GM18499 (cell line): Measurements from ENCODE around the gene TRPM8.
"Not testable (repeated sequence)": the region's sequence is repeated elsewhere in the genome, so short reads cannot be mapped to it uniquely, and the experiment has no call there.

ENCODE experiments used
- ATAC-seq: cut with Tn5 transposase; IDR thresholded peaks from one replicate; pipeline ENCODE4 v1.9.1; 2021; ENCODE audit warnings: moderate number of reproducible peaks; ENCODE audit not compliant: insufficient read depth, unreplicated experiment

Gene TRPM8

GRCh38 chr2:233917116-233917515 is at the start of gene TRPM8:
Gene TRPM8 (plus strand): TSS chr2:233917373. CDS start chr2:233926538, 9,165 bp downstream.
- no peak for ATAC-seq

DNA sequence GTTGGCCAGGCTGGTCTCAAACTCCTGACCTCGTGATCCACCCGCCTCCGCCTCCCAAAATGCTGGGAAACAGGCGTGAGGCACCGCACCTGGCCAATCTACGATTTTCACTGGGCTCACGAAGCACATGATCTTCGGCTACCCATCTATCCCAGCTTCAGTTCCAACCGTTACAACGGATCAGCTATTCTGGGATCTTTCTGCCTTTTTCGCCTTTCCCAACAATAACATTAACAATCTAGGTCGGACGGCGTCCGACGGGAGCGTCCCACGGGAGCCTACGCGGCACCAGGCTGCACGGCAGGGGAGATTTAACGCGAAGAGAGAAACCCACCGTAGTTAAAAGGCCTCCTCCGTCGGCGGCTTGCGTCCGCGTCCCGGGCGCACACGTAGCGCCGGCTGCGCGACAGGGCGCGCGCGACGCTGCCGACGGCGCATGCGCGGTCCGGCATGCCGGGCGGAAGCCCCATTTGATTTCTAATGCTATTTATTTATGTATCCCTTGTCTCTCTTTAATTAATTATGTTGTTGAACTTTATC is 49.1 kb upstream of the TRPM8 start, which contains the start of gene MSL3B:
Gene MSL3B, minus strand, starts transcription at position 394 of the 540 bp plus-strand sequence.
- no peak for ATAC-seq

DNA sequence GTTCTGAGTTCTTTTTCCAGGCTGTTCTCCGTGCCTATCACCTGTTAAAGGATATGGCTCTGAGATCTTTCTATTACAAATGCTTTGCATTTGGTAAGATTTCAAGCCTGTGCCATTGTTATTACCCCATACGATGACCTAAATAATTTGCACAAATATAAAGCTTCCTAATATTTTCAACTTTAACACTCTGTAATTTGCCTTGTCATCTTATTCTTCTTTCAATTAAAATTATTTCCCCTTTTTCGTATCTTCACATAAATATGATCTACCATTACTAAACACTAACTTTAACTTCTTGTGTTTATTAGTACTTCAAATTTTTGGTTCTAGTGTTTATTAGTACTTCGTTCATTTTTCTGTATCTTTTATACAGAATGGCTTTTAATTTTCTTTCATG is 45.7 kb upstream of the TRPM8 start:
- no peak for ATAC-seq

DNA sequence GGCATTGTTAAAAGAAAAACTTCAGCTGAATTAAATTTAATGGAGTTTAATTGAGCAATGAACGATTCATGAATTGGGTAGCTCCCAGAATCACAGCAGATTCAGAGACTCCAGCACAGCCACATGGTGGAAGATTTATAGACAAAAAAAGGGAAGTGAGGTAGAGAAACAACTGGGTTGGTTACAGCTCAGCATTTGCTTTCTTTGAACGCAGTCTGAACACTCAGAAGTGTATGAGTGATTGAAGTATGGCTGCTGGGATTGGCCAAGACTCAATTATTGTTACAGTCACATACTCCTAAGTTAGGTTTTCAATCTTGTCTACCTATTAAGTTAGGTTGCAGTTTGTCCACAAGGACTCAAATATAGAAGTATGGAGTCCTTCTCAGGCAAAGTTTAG is 45.0 kb upstream of the TRPM8 start:
- not testable (repeated sequence) for ATAC-seq

DNA sequence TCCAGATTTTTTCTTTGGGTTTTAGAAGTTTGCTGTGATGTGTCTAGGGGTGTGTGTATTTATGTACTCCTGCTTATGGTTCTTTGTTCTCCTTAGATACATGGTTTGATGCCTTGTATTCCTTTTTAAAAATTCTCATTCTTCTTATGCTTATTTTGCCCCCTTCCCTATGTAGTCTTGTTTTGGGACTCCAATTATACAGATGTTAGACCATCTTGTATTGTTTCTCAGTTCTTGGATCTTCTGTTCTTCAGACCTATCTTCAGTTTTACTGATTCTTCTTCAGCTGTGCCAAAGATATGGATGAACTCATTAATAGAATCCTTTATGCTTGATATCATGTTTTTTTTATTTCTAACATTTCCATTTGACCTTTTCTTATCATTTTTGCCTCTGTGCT is 34.8 kb upstream of the TRPM8 start:
- ATAC-seq: no peak

DNA sequence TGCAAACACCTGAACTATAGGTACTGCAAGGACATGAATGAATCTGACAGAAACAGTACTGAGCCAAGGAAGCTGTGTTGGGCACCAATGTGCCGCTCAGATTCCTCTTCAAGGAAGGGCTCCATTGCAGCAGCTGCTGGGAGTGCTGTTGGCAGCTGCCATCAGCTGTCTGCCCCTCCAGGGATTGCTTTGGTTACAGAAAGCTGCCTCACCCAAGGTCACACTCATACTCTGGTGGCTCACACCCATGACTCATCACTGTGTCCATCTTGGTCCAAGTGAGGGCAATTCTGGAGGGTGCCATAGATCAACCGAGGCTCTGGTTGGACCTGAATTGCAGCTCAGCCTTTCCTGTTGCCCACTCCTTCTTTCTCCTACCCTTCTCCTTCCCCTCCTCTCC is 24.4 kb upstream of the TRPM8 start:
- ATAC-seq: no peak

DNA sequence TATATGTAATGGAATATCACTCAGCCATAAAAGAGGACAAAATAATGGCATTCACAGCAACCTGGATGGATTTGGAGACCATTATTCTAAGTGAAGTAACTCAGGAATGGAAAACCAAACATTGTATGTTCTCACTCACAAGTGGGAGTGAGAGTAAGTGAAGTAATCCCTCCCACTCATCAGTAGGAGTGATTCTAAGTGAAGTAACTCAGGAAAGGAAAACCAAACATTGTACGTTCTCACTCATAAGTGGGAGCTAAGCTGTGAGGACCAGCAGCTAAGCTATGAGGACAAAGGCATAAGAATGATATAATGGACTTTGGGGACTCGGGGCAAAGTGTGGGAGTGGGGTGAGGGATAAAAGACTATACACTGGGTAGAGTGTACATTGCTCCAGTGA is 20.9 kb upstream of the TRPM8 start:
- ATAC-seq: not testable (repeated sequence)

DNA sequence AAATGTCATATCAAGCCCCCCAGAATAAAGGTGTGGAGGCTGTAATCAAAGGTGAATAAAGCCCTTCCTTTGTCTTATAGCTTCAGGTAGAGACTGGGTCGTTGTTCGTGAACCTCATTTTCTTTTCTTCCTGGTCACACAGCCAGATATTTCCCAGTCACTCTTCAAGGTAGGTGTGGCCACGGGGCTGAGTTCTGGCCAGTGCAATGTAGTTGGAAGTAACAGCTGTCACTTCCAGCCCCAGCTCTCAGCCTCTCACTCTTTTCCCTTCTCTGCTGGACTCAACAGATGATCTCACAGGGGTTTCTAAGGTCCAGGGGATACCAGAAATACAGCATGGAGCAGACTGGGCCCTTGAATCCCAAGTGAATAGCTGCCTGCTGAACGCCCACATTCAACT is 15.8 kb upstream of the TRPM8 start:
- no peak for ATAC-seq

DNA sequence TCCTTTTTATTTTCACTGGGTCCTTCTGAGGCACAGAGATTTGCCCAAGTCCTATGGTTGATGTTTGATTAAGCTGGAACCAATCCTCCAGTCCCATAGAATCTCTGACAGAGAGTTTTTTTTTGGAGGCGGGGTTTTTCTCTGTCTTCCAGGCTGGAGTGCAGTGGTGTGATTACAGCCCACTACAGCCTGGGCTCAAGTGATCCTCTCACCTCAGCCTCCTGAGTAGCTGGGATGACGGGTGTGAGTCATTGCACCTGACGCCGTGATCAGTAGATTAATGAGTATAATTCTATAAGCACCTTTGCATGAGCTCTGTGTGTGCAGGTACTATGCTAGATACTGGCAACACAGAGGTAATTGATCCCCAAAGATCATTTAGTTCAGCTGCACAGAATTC is 15.3 kb upstream of the TRPM8 start:
- ATAC-seq: no peak

GRCh38 chr2:233905945-233906344 is 11.2 kb upstream of the TRPM8 start:
- ATAC-seq: no peak

GRCh38 chr2:233907627-233908026 is 9.5 kb upstream of the TRPM8 start:
- no peak for ATAC-seq

- ATAC-seq: no peak
These were observed 4.3 kb upstream of the TRPM8 start for GRCh38 chr2:233912691-233913423.

DNA sequence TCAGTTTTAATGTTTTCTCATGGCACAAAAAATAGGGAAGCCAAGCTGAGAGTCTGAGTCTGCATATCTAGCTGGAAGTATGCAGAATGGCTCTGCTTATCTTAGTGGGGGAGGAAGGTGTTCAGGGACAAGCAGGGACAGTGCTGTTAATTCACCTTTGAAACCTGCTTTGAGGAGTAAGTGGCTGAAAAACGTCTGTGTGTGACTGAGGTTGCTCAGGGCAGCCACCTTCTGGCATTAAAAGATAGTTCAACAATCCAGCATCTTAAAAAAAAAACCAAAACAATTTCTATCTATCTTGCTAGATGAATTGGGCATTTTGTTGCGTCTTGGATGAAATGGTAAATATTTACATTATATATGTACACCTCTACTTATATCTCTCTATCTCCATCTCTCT is 2.0 kb upstream of the TRPM8 start:
- ATAC-seq: no peak

GRCh38 chr2:233919319-233919718 is 2.1 kb downstream of the TRPM8 start:
- no peak for ATAC-seq

- ATAC-seq: no peak
These were observed 2.8 kb downstream of the TRPM8 start for GRCh38 chr2:233919938-233920337.

DNA sequence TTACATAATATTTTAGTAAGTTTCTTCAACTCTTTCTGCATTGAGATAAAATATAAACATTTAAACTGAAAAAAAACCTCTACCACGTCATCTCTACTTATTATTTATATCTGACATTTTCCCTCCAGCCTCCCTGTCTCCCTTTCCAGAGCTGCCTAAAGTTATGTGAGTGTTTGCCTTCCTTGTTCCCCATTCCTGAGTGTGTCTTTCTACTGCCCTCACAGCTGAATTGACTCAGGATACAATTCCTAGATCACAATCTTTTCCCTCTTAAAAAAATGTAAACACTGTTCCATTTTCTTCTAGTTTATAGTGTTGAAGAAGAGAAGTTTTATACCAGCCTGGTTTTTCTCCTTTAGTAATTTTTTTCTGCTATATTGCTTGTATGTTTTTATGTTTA is 5.3 kb downstream of the TRPM8 start:
- ATAC-seq: no peak

DNA sequence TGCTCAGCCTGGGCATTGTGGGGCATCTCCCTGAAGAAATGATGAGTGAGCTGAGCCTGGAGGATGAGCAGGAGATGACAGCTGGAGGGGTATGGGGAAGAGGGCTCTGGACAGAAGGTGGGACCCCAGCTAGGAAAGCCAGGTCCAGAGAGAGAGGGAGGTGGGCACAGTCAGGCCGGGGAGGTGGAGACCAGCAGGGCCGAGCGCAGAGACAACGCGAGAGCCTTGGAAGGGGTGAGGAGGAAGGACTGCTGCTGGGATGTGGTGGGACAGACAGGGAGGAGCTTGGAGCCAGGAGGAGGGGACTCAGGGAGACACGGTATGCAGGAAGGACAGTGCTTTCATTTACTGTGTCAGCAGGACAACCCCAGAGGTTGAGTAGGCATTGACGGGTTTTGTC is 8.2 kb downstream of the TRPM8 start:
- no peak for ATAC-seq

GRCh38 chr2:233926806-233927205 is 9.6 kb downstream of the TRPM8 start:
- ATAC-seq: no peak

DNA sequence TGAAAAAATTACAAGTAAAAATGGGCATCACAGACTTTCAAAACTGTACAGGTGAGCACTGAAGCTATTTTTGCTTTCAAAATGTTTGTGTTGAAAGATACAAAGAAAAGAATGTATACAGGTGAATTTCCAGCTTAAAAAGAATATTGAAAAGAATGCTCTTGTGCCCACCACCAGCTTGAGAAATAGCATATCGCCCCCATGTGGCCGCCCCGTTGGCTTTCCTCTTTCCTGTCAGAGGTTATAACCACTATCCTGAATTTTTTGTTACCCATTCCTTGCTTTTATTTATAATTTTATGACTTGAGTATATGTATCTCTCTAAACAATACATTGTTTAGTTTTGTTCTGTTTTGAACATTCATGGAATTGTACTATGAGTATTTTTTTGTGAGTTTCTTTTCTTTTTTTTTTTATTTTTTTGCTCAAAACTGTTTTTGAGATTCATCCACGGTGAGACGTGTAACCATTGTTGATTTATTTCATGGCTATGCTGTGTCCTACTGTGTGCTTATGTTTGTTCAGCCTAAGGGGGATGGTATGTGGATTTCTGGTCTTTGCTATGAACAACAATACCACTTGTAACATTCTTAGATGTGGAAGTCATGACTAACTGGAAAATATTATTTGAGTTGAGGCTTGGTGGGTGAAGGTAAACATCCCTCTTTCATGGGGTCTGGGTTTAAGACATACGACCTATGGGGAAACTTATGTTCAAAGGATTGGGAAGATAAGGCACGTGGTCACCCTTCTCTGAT is 11.6 kb downstream of the TRPM8 start:
- no peak for ATAC-seq

DNA sequence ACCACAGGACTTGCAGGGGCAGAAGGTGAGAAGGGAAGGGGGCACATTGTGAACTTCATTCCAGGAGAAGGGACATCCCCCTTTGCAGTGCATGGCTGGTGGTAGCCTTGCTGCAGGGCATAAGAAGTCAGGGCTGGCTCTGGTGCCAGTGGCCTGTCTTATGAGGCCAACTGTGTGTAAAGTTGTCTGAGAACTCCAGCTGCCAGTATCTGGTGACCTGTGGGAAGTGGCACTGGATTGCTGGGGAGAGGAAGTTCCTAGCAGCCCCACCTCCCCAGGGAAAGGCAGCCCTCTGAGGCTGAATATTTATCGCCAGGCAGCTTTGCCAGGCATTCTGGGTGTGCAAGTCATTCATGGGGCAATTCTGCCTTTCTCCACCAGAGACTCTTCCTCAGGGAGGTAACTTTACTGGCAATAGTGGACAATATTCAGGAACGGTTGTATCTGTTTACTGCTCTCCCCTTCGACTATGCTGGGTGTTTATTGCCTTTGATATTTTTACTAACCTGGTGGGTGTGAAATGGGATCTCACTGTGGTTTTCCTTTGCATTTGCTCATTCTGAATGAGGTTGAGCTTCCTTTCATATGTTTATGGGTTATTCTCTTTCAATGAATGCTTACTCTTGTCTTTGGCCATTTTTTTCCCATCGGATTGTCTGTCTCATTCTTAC is 12.3 kb downstream of the TRPM8 start:
- no peak for ATAC-seq

- no peak for ATAC-seq
These were observed 17.4 kb downstream of the TRPM8 start for GRCh38 chr2:233934524-233934923.
